Measurements from ENCODE around the gene CHRM5.

The CHRM5 gene

GRCh38 chr15:34102175-34102925, 134.1 kb downstream of the CHRM5 start:
- no peak for DNase-seq (ENCODE audit: low read depth)

- DNase-seq (ENCODE audit: low read depth), result no peak
Observed at GRCh38 chr15:34106423-34106822, 138.1 kb downstream of the CHRM5 start.

- no peak for DNase-seq (ENCODE audit: low read depth)
Observed at GRCh38 chr15:34107315-34107714, 139.0 kb downstream of the CHRM5 start.

- DNase-seq (ENCODE audit: low read depth), result no peak
Observed at GRCh38 chr15:34109797-34110663, 141.7 kb downstream of the CHRM5 start.

- no peak for DNase-seq (ENCODE audit: low read depth)
Observed at GRCh38 chr15:34111488-34111887, 143.2 kb downstream of the CHRM5 start.

GRCh38 chr15:34114215-34114614, 145.9 kb downstream of the CHRM5 start:
- DNase-seq (ENCODE audit: low read depth), result no peak

- no peak for DNase-seq (ENCODE audit: low read depth)
Observed at GRCh38 chr15:34114739-34115138, 146.4 kb downstream of the CHRM5 start.

- no peak for DNase-seq (ENCODE audit: low read depth)
Observed at GRCh38 chr15:34116620-34117019, 148.3 kb downstream of the CHRM5 start.
